ENCODE measurements around the gene NOBOX.

- TF ChIP-seq CTCF (IDR thresholded peaks at IDR 0.05) (no peak), POLR2A (IDR thresholded peaks at IDR 0.05) (no peak)
Measured at GRCh38 chr7:144428431-144428830, 24.9 kb upstream of the NOBOX start.
